Measurements from ENCODE around the gene MEGF11. TPM values are rescaled to one million over a fixed set of nuclear protein-coding genes. Genes with fewer than 3 reads are reported as not detected.

Gene MEGF11
- polyA plus RNA-seq, 1 of the 3 experiments (the other 2 are of a cell fraction): not detected

DNA sequence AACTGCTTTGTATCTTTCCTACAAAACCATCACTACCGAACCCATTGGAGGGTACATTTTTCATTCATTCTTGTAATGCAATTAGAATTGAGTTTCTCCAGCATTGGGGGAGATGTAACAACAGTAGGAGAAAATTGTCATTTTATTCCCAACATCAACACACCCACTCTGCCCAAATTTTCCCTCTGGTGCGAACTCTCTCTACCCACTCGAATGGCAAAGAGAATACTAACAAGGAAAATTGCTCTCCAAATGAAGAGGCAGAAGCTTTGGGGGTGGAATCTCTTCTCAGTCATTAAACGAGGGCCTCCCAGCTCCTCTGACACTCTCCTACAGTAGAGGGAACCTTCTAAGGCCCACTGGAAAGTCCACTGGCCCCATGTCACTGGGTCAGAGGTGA is 135.7 kb downstream of the MEGF11 start:
- TF ChIP-seq MXI1 (IDR thresholded peaks at IDR 0.05; ENCODE audit: low read depth, low read length) (no peak), EZH2phosphoT487 (IDR thresholded peaks at IDR 0.05; ENCODE audit: borderline replicate concordance, low read depth) (no peak), ELF1 (IDR thresholded peaks at IDR 0.05) (no peak), MEF2A (IDR thresholded peaks at IDR 0.05; ENCODE audit: borderline replicate concordance, low read depth) (no peak), TAF1 (IDR thresholded peaks at IDR 0.05; ENCODE audit: borderline replicate concordance, low read depth, low read length) (no peak)
- H3K9me3 ChIP-seq: no peaks in the 10 kb centered on the region
- ChIA-PET POLR2A (no interaction called here), CTCF (interaction anchor here (1.2 kb wide), 1 partner anchor 201 kb away, joined by 5 read pairs; no protein-coding TSS in a partner anchor)
- H3K36me3 ChIP-seq (replicated peaks in 1 of 2; ENCODE audit: control insufficient read depth in 1 of 2, insufficient read depth in 2 of 2, low read length in 1 of 2): no peaks in the 10 kb centered on the region
- H4K20me1 ChIP-seq (ENCODE audit: insufficient read depth): no peaks in the 10 kb centered on the region
- H3K4me2 ChIP-seq: no peak overlapping the region
- no peaks in the 10 kb centered on the region for H3K79me2 ChIP-seq (ENCODE audit: insufficient read depth)
- no peak overlapping the region for H3K27ac ChIP-seq (ENCODE audit: low read depth in 2 of 2, low read length in 1 of 2)
- H3K4me3 ChIP-seq (ENCODE audit: low read depth in 2 of 2, low read length in 1 of 2): no peak overlapping the region
- no peak overlapping the region for H2AFZ ChIP-seq (ENCODE audit: low read depth)
- H3K9me2 ChIP-seq: no peaks in the 10 kb centered on the region
- 0 out of 2 replicates have a peak, but pooled peaks cover 12% of the 10 kb centered on the region for H3K27me3 ChIP-seq (ENCODE audit: insufficient read depth)
- H3K4me1 ChIP-seq (ENCODE audit: control insufficient read depth in 1 of 2, insufficient read depth in 2 of 2, low read depth in 1 of 2, low read length in 1 of 2): no peaks in the 10 kb centered on the region; a peak in 1 of 4 replicates
- DNase-seq: no peak
- no peak overlapping the region for H3K9ac ChIP-seq
- no peaks in the 10 kb centered on the region for H3F3A ChIP-seq (replicated peaks; ENCODE audit: insufficient read depth)
- 37% methylated on average over 4 of the region's 4 CpGs for WGBS (ENCODE audit: low lambda C conversion rate)

DNA sequence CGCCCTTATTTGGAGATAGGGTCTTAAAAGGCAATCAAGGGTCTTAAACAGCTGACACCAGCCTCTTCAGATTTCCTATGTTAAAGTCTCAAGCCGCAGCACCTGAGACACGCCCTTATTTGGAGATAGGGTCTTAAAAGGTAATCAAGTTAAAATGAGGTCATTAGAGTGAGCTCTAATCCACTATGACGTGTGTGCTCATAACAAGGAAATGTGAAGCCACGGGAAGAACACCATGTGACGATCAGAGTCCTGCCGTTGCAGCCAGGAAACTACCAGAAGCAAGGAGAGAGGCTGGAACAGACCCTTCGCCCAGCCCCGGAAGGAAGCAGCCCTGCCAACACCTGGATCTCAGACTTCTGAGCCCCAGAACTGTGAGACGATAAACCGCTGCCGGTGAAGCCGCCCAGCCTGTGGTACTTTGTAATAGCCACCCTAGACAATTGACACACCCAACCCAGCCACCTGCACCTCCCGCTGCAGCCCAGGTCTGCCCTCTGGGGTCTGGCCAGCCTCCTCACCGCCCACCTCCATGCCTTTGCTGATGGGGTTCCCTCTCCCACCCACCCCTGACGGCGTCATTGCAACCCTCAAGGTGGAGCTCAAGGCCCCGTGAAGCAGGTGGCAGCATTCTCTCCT is 137.9 kb downstream of the MEGF11 start:
- no peak overlapping the region for H2AFZ ChIP-seq (ENCODE audit: low read depth)
- H3K4me1 ChIP-seq (ENCODE audit: control insufficient read depth in 1 of 2, insufficient read depth in 2 of 2, low read depth in 1 of 2, low read length in 1 of 2): no peaks in the 10 kb centered on the region; a peak in 1 of 4 replicates
- H3F3A ChIP-seq (replicated peaks; ENCODE audit: insufficient read depth): no peaks in the 10 kb centered on the region
- DNase-seq: no peak
- no peak for TF ChIP-seq CHD2 (IDR thresholded peaks at IDR 0.05; ENCODE audit: low read length, partially characterized antibody)
- TF ChIP-seq RFX5 (IDR thresholded peaks at IDR 0.05; ENCODE audit: low read length): no peak
- no peak for TF ChIP-seq SMC3 (IDR thresholded peaks at IDR 0.05; ENCODE audit: low read depth, low read length)
- TF ChIP-seq, protein P1, sequence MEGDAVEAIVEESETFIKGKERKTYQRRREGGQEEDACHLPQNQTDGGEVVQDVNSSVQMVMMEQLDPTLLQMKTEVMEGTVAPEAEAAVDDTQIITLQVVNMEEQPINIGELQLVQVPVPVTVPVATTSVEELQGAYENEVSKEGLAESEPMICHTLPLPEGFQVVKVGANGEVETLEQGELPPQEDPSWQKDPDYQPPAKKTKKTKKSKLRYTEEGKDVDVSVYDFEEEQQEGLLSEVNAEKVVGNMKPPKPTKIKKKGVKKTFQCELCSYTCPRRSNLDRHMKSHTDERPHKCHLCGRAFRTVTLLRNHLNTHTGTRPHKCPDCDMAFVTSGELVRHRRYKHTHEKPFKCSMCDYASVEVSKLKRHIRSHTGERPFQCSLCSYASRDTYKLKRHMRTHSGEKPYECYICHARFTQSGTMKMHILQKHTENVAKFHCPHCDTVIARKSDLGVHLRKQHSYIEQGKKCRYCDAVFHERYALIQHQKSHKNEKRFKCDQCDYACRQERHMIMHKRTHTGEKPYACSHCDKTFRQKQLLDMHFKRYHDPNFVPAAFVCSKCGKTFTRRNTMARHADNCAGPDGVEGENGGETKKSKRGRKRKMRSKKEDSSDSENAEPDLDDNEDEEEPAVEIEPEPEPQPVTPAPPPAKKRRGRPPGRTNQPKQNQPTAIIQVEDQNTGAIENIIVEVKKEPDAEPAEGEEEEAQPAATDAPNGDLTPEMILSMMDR (IDR thresholded peaks at IDR 0.05): no peak
- TF ChIP-seq EP300 (IDR thresholded peaks at IDR 0.05; ENCODE audit: borderline replicate concordance in 1 of 2, low read depth in 1 of 2, low read length in 1 of 2): no peak
- no peak for TF ChIP-seq MEF2A (IDR thresholded peaks at IDR 0.05; ENCODE audit: borderline replicate concordance, low read depth)
- TF ChIP-seq FOSL2 (IDR thresholded peaks at IDR 0.05; ENCODE audit: borderline replicate concordance, low read depth): no peak
- TF ChIP-seq, protein P2, sequence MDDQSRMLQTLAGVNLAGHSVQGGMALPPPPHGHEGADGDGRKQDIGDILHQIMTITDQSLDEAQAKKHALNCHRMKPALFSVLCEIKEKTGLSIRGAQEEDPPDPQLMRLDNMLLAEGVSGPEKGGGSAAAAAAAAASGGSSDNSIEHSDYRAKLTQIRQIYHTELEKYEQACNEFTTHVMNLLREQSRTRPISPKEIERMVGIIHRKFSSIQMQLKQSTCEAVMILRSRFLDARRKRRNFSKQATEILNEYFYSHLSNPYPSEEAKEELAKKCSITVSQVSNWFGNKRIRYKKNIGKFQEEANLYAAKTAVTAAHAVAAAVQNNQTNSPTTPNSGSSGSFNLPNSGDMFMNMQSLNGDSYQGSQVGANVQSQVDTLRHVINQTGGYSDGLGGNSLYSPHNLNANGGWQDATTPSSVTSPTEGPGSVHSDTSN (IDR thresholded peaks at IDR 0.05): no peak
- no peak for TF ChIP-seq RXRA (IDR thresholded peaks at IDR 0.05; ENCODE audit: borderline replicate concordance, low read depth)
- no peak for TF ChIP-seq GATA2 (CRISPR knock-in tag; IDR thresholded peaks at IDR 0.05)
- TF ChIP-seq, protein P3, sequence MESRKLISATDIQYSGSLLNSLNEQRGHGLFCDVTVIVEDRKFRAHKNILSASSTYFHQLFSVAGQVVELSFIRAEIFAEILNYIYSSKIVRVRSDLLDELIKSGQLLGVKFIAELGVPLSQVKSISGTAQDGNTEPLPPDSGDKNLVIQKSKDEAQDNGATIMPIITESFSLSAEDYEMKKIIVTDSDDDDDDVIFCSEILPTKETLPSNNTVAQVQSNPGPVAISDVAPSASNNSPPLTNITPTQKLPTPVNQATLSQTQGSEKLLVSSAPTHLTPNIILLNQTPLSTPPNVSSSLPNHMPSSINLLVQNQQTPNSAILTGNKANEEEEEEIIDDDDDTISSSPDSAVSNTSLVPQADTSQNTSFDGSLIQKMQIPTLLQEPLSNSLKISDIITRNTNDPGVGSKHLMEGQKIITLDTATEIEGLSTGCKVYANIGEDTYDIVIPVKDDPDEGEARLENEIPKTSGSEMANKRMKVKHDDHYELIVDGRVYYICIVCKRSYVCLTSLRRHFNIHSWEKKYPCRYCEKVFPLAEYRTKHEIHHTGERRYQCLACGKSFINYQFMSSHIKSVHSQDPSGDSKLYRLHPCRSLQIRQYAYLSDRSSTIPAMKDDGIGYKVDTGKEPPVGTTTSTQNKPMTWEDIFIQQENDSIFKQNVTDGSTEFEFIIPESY (IDR thresholded peaks at IDR 0.05; ENCODE audit: borderline replicate concordance, low read depth): no peak
- TF ChIP-seq JUND (IDR thresholded peaks at IDR 0.05): no peak
- TF ChIP-seq, protein P4, sequence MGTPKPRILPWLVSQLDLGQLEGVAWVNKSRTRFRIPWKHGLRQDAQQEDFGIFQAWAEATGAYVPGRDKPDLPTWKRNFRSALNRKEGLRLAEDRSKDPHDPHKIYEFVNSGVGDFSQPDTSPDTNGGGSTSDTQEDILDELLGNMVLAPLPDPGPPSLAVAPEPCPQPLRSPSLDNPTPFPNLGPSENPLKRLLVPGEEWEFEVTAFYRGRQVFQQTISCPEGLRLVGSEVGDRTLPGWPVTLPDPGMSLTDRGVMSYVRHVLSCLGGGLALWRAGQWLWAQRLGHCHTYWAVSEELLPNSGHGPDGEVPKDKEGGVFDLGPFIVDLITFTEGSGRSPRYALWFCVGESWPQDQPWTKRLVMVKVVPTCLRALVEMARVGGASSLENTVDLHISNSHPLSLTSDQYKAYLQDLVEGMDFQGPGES (IDR thresholded peaks at IDR 0.05; ENCODE audit: low read depth, low read length): no peak
- TF ChIP-seq TCF12 (IDR thresholded peaks at IDR 0.05): no peak
- no peak for TF ChIP-seq TAF1 (IDR thresholded peaks at IDR 0.05; ENCODE audit: borderline replicate concordance, low read depth, low read length)
- TF ChIP-seq, protein P5, sequence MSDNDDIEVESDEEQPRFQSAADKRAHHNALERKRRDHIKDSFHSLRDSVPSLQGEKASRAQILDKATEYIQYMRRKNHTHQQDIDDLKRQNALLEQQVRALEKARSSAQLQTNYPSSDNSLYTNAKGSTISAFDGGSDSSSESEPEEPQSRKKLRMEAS (IDR thresholded peaks at IDR 0.05; ENCODE audit: low read depth): no peak
- TF ChIP-seq NFIC (IDR thresholded peaks at IDR 0.05; ENCODE audit: borderline replicate concordance): no peak
- H4K20me1 ChIP-seq (ENCODE audit: insufficient read depth): no peaks in the 10 kb centered on the region
- H3K9ac ChIP-seq: no peak overlapping the region
- no peaks in the 10 kb centered on the region for H3K9me3 ChIP-seq
- no peak overlapping the region for H3K4me3 ChIP-seq (ENCODE audit: low read depth in 2 of 2, low read length in 1 of 2)
- WGBS (ENCODE audit: low lambda C conversion rate): 56% methylated on average over 14 of the region's 18 CpGs
- H3K79me2 ChIP-seq (ENCODE audit: insufficient read depth): no peaks in the 10 kb centered on the region
- ChIA-PET CTCF (interaction anchor here (1.3 kb wide), 1 partner anchor 14 kb away, joined by 3 read pairs; no protein-coding TSS in a partner anchor), POLR2A (no interaction called here)
- no peaks in the 10 kb centered on the region for H3K36me3 ChIP-seq (replicated peaks in 1 of 2; ENCODE audit: control insufficient read depth in 1 of 2, insufficient read depth in 2 of 2, low read length in 1 of 2)
- no peak overlapping the region for H3K27ac ChIP-seq (ENCODE audit: low read depth in 2 of 2, low read length in 1 of 2)
- peaks cover 24% of the 10 kb centered on the region; the same call in 1 of the 2 replicates for H3K27me3 ChIP-seq (ENCODE audit: insufficient read depth)
- H3K9me2 ChIP-seq: no peaks in the 10 kb centered on the region
- no peak overlapping the region for H3K4me2 ChIP-seq
